Articular chondrocyte of knee joint (primary cell): ENCODE results near the gene SLC35F4. TPM values are rescaled to one million over a fixed set of nuclear protein-coding genes. Genes with fewer than 3 reads are reported as not detected.

Experiments
- total RNA-seq: library from RNA; depleted of rRNA; stranded (reverse); fragments of >200 nt; gene quantifications from 2 replicates; pipeline ENCODE4 v1.2.3, GENCODE V29; 2012

SLC35F4 gene
- not detected in 2 replicates for total RNA-seq

GRCh38 chr14:57865403-57866198, at the start of gene SLC35F4:
SLC35F4 (minus strand) TSS chr14:57866092.

